Stimulated activated CD4-positive, alpha-beta T cell treated with anti-CD3 and anti-CD28 coated beads, Interleukin-1b, Interleukin-23, amount 100 ng/mL, for 1 hour (primary cell): Measurements from ENCODE around the gene HAND2.

Experiments
- DNase-seq, 2 donors: peaks; one replicate each; pipeline ENCODE4 v3.0.0-alpha.2; 2020; ENCODE audit warnings: low read depth in 2 of 2

The HAND2 gene

DNA sequence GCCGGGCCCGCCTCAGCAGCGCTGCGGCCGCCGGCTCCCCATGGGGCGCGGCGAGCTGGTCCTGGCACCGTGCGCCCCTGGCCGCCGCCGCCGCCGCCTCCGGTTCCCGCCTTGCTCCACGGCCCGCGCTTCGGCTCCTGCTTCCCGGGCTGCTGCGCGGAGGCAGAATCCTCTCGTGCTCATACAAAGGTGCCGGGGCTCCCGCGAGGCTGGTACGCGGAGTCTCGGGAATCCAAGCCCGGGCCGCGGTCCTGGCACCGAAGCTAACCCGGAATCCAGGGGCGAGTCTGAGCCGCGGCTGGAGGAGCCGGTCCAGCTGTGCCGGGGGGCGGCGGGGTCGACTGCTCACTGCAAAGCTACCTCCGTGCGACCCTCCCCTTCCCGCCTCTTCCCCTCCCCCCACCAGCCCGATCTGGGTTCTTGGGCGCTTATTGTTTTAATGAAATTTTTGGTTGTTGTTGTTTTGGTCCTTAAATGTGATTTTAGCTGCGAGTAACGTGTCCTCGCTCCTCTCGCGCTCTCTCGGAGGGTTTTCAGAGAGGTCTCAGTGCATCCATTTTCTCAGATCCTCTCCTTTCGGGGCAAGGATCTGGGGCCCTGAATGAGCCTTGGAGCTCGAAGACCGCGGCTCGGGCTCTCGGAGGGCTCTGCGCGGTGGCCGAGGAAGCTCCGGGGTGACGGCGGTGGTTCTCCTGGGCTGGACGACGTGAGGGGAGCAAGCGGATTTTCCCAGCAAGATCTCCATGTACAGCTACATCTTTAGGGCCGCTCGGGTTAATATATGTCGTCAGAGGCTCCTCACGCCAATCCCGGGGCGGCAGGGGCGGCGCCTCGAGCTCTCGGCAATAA, at the start of gene HAND2:
Gene HAND2 (minus strand): TSS at position 753 of the 849 bp plus-strand sequence. CDS start 940 bp downstream, outside the sequence.
- no peak for DNase-seq

GRCh38 chr4:173578956-173579355, 48.9 kb upstream of the HAND2 start:
- DNase-seq: no peak

- DNase-seq: no peak
Measured at GRCh38 chr4:173577963-173578362, 47.9 kb upstream of the HAND2 start.

GRCh38 chr4:173575482-173576152, 45.6 kb upstream of the HAND2 start:
- DNase-seq: no peak

DNA sequence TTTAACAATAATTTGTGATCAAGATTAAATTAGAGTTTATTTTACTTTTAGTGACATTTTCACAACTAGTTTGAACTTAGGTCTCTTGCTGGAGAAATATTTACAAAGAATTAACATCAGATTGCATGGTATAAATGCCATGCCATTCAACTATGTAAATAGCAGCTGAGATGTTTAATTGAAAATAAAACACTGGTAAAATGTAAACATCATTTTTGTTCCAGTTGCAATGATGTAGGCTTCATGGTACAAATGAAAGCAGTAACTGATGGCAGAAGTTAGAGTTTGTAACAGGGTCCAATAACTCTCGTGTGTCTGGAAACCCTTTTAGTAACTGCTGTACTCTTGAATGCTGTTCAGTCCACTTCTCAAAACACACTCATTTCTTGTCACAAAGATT, 43.7 kb upstream of the HAND2 start:
- DNase-seq: no peak

DNA sequence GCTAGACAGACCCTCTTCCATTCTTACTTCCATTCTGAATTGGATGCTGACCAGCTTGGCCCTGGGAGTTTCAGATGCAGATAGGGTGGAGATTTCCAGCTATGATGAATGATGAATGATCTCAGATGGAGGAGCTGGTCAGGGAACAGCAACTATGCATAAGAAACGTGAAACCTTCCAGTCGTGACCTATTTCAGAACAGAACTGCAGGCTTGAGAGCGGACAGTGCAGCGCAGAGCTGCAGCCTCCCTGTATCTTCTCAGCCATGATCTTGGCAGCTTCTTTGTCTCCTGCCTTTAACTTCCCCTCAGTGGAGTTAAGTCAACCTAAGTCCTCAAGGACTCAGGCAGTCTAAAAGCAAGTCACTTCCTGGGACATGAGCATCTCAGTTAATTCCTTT, 43.3 kb upstream of the HAND2 start:
- DNase-seq: no peak

DNA sequence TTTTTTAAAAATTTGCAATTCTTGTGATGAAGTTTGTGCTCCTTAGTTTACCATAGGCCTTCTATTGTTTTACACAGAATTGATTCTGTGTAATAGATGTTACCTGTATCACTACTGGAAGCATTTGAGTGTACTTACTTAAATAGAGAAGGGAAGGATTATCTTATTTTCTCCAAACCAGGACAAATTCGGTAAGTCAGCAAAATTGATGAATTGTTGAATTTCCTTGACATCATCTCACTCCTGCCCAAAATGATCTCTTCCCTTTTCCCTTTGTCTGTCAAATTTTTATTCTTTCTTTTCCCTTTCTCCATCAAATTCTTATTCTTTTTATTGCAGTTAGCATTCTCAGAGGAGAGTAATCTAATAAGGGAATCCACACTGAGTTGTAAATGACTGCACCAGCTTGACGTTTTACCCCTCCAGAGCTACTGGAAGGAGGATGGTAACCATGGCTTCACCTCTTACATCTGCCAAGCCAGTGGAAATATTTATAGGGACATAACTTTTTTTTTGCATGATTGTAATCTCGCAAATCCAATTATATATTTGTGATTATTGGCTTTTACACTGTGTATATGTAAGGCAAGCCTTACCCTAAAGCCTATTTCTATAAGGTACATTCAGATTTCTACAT, 42.6 kb upstream of the HAND2 start:
- no peak for DNase-seq

GRCh38 chr4:173571620-173572019, 41.6 kb upstream of the HAND2 start:
- DNase-seq: no peak

GRCh38 chr4:173565281-173565680, 35.3 kb upstream of the HAND2 start:
- no peak for DNase-seq

DNA sequence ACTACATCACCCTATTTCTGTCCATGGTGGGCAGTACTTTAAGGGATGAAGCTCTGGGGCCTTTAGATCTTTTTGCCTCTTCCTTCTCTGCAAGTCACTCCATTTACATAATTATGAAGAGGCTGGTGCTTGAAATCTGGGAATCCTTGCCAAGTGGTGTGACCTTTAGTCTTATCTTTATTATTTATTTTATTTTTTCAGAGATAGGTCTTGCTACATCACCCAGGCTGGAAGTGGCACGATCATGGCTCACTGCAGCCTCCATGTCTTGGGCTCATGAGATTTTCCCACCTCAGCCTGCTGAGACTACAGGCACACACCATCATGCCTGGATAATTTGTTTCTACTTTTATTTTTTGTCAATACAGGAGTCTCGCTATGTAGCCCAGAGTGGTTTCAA, 34.4 kb upstream of the HAND2 start:
- no peak for DNase-seq

DNA sequence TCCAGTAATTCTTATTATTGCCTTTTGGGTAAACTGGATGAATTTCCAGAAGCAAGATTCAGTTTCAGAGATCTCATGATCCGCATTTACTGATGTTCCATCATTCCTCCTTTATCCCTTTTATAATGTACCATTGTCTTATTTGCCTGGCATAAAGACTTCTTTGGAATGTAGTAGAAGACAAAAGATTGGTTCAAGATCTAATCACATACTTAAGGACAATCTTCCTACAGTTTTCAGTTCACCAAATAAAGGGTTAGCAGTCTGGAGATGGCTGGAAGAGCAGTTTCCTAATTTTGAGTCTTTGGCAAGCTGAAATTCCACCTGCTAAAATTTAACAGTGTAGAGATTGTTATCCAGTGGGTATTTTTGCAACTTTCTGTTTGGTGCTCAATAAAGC, 30.9 kb upstream of the HAND2 start:
- no peak for DNase-seq

- DNase-seq: no peak
Measured at GRCh38 chr4:173556398-173557131, 26.5 kb upstream of the HAND2 start.

- DNase-seq: no peak
Measured at GRCh38 chr4:173547889-173548288, 17.9 kb upstream of the HAND2 start.

GRCh38 chr4:173546776-173547175, 16.7 kb upstream of the HAND2 start:
- DNase-seq: no peak

GRCh38 chr4:173545440-173545839, 15.4 kb upstream of the HAND2 start:
- no peak for DNase-seq

- DNase-seq: no peak
Measured at GRCh38 chr4:173543266-173543665, 13.2 kb upstream of the HAND2 start.

DNA sequence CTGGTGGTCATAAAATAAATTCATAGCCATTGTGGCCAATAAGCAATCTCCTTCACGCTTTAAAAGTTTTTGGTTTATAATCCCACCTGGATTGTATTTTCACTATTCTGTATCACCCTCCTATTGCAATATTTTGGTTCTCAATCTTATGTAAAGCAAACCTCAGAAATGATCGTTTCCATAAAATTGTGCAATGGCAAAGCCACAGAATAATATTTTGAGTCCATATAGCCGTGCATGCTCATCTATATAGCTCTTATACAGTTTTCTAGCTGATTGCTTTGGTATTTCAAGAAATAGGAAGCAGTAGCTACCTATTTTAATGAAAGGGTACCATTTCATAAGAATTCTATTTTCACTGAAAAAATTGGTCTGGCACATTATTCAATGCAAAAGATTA, 10.0 kb upstream of the HAND2 start:
- no peak for DNase-seq

- DNase-seq: no peak
Measured at GRCh38 chr4:173538909-173539445, 8.9 kb upstream of the HAND2 start.

DNA sequence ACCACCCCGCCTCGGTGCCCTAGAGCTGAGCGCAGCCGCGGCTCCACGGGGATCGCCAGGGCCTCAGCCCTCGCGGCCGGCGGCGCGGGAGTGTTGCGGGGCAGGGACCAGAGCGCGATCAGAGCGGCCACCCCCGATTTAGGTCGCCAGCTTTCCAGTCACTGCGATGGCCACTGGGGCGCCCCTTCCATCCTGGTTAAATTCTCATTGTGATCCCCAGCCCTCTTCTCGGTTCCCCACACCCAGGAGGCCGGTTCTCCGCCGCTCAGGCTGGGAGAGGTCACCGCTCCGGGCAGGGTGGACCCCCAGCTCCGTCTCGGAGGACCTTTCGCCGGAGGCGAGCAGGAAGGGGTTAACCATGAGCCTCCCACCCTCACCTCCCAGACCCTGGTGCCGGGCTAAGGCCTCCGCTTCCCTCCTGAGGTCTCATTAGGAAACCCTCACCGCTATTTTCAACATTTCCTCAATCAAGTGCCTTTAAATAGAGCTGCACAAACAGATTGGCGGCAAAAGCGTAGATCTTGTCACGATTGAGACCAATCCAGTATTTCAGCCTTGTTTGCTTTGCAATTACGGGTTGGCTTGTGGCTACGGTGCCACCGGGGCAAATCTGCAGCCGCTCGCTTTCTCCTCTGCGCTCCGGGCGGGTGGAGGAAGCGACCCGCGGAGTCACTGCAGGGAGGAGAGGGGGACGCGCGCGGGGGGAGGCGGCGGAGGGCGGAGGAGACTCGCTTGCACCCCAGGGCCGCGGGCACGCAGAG, 8.3 kb upstream of the HAND2 start:
- no peak for DNase-seq

- DNase-seq: no peak
Measured at GRCh38 chr4:173537613-173538147, 7.7 kb upstream of the HAND2 start.
